ENCODE data around the gene ATG2A.

GRCh38 chr11:64848826-64849597 lies 68.0 kb downstream of the ATG2A start:
- TF ChIP-seq POLR2A (IDR thresholded peaks at IDR 0.05; ENCODE audit: low read depth, low read length) (no peak; the same call in 1 of the 2 replicates), POLR2AphosphoS5 (IDR thresholded peaks at IDR 0.05; ENCODE audit: low read depth, low read length) (no peak), POU2F2 (IDR thresholded peaks at IDR 0.05; ENCODE audit: low read depth, low read length) (no peak), SPI1 (IDR thresholded peaks at IDR 0.05; ENCODE audit: low read depth, low read length) (peak; percentile 73), TAF1 (IDR thresholded peaks at IDR 0.05; ENCODE audit: low read depth, low read length) (no peak), PAX5 (IDR thresholded peaks at IDR 0.05; ENCODE audit: insufficient read depth, low read length, severe bottlenecking) (no peak)

Measured in GM12891 (cell line).